GM13976 (cell line): Measurements from ENCODE around the gene OSBPL9.

Experiments
- DNase-seq: peaks from one replicate; pipeline ENCODE4 v3.0.0; 2012; ENCODE audit warnings: low spot score
- in situ Hi-C: fragments of 300-500 bp; cut with MboI; formaldehyde crosslinking; loops from one replicate; pipeline ENCODE4 v1.12.0; 2022; ENCODE audit warnings: low sequenced_read_pairs, mixed read lengths, inconsistent platforms; ENCODE audit not compliant: unreplicated experiment
- TF ChIP-seq, protein P1 (sequence below): IDR thresholded peaks from 2 replicates; pipeline ENCODE4 v1.5.1; 2012; ENCODE audit warnings: borderline replicate concordance, mild to moderate bottlenecking; ENCODE audit not compliant: insufficient read depth; ENCODE audit errors: extremely low read depth, missing control alignments, control extremely low read depth

OSBPL9 gene

DNA sequence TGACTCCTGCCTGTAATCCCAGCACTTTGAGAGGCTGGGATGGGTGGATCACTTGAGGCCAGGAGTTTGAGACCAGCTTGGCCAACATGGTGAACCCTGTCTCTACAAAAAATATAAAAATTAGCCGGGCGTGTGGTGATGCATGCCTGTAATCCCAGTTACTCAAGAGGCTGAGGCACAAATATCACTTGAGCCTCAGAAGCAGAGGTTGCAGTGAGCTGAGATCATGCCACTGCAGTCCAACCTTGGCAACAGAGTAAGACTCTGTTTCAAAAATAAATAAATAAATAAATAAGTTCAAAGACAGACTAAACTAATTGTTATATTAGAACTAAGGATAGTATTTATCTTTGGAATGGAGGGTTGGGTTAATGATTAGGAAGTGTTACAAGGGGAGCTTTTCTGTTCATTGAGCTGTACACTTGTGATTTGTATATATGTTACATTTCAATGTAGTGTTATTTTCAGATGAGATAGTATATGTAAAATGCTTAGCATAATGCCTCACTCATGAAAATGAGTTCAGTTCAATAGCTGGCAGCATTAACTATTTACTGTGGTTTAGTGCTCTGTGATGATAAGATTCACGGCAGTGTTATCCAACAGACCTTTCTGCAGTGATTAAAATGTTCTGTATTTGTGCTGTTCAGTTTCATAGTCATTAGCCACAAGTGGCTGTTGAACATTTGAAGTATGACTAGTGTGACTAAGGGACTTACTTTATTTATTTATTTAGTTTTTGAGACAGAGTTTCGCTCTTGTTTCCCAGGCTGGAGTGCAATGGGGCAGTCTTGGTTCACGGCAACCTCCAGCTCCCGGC, 47.7 kb downstream of the OSBPL9 start:
- no peak for DNase-seq
- in situ Hi-C loops, result no loop called here
- TF ChIP-seq, protein P1, sequence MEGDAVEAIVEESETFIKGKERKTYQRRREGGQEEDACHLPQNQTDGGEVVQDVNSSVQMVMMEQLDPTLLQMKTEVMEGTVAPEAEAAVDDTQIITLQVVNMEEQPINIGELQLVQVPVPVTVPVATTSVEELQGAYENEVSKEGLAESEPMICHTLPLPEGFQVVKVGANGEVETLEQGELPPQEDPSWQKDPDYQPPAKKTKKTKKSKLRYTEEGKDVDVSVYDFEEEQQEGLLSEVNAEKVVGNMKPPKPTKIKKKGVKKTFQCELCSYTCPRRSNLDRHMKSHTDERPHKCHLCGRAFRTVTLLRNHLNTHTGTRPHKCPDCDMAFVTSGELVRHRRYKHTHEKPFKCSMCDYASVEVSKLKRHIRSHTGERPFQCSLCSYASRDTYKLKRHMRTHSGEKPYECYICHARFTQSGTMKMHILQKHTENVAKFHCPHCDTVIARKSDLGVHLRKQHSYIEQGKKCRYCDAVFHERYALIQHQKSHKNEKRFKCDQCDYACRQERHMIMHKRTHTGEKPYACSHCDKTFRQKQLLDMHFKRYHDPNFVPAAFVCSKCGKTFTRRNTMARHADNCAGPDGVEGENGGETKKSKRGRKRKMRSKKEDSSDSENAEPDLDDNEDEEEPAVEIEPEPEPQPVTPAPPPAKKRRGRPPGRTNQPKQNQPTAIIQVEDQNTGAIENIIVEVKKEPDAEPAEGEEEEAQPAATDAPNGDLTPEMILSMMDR, result no peak

DNA sequence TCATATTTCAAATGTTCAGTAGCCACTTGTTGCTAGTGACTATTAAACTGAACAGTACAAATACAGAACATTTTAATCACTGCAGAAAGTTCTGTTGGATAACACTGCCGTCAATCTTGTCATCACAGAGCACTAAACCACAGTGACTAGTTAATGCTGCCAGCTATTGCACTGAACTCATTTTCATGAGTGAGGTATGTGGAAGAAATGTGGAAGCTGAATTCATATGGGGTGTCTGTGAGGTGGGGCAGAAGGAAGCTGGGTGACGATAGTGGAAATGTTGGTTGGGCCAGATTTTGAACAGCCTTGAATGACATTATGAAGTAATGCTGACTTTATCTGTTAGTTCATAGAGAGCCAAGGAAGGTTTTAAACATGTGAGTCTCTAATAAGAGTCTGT, 49.6 kb downstream of the OSBPL9 start:
- TF ChIP-seq, protein P1, result no peak
- in situ Hi-C loops, result no loop called here
- DNase-seq, result no peak

DNA sequence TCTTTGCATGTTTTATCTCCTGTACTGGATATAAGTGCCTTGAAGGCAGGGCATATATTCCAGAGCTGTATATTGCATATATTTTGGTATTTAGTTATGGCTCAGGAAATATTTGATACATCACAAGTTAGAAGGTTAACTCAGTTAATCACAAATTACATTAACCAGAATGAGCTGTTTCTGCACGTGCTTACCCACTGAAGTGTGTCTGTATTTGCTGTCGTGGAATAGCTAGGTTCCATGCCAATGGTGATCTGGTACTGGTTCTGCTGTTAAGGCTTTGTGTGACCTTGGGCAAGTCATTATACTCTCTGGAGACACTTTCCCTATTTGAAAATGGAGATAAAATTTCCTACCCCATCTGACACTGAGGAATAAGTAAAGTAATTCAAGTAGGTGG, 50.7 kb downstream of the OSBPL9 start:
- in situ Hi-C loops, result no loop called here
- DNase-seq, result no peak
- TF ChIP-seq, protein P1, result no peak

DNA sequence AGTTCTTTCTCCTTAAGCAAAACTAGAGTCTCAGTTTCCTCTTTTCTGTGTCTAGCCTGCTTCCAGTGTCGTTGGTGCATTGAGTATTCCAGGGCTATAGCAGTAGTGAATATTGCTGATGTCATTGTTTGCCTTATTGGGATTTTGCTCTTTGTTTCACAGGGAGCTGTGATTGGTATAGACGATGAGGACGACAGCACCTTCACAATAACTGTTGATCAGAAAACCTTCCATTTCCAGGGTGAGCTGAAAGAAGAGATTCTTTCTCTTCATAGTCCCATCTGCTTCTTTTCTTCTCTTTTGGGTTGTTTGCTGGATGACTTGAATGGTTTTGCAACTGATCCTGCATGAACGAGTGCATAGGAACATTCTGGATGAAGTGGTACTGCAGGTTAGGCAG, 52.4 kb downstream of the OSBPL9 start:
- no peak for DNase-seq
- in situ Hi-C loops, result no loop called here
- TF ChIP-seq, protein P1, result no peak

DNA sequence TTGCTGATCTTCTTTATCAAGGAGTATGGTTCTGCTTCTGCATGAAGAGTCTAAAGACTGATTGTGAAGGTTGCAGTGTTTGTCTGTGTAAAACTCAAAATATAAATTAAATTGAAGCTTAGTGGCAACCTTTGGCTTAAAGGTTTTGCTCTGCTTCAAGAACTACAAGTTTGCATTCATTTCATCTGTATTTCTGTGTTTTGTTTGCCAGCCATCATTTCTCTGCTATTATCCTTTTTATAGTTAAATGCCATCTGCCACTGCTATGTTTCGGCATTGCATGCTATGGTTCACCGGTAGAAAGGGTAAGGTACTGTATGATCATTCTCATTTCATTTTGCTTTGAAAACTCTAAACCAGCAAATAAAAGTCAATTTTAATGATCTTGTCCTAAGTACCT, 52.9 kb downstream of the OSBPL9 start:
- in situ Hi-C loops, result no loop called here
- TF ChIP-seq, protein P1, result no peak
- DNase-seq, result no peak

DNA sequence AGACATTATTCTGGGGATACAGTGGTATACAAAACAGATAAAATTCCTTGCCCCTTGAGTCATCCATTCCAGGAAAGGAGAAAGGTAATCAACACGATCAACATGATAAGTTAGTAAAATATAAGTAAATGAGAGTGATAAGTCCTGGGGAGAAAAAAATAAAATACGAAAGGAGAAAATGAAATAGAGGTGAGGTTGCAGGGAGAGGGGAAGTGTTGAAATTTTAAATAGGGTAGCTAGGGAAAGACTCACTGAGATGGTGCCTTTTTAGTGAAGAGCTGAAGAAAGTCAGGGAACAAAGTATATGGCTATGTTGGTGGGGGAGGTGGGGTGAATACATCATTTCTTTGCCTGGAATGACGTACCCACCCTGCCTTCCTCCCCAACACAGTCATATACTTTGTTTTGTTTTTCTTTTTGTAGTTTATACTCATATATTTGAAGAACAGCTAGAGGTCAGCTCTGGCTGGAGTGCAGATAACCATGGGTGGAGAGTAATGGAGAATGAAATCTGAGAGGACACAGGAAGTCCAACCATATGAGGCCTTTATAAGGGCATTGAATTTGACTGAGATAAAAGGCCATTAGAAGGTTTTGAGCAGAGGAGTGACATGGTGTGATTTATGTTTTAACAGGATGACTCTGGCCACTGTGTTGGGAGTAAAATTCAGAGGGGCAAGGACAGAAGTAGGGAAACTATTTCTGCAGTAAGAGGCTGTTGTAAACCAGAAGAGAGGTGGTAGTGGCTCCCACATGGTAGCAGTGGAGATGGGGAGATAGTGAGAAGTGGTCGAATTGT, 54.8 kb downstream of the OSBPL9 start:
- in situ Hi-C loops, result no loop called here
- DNase-seq, result no peak
- TF ChIP-seq, protein P1, result no peak
